Osteoblast (primary cell): ENCODE measurements around the gene BBLN. TPM values are rescaled to one million over a fixed set of nuclear protein-coding genes. Genes with fewer than 3 reads are reported as not detected.
A peak's percentile ranks its signal among the peaks of the same experiment; 100 is the strongest.

Source experiments
- DNase-seq: peaks from one replicate; pipeline ENCODE4 v3.0.0; 2011; ENCODE audit warnings: low spot score, mixed read lengths; ENCODE audit not compliant: insufficient read length; ENCODE audit errors: missing footprints
- H2AFZ ChIP-seq: 2 replicates; pipeline ENCODE4 v1.6.0; 2011; ENCODE audit warnings: mild to moderate bottlenecking, low read length
- H3K27ac ChIP-seq: 2 replicates; pipeline ENCODE4 v1.5.1; 2011; ENCODE audit warnings: mild to moderate bottlenecking, low read depth, low read length, moderate library complexity
- H3K27me3 ChIP-seq: 2 replicates; pipeline ENCODE4 v1.6.0; 2012; ENCODE audit warnings: mild to moderate bottlenecking, control low read depth, inconsistent platforms, low read length, moderate library complexity; ENCODE audit not compliant: insufficient read depth
- H3K36me3 ChIP-seq: 2 replicates; pipeline ENCODE4 v1.5.1; 2011; ENCODE audit warnings: mild to moderate bottlenecking, low read length, control low read depth, moderate library complexity; ENCODE audit not compliant: insufficient read depth
- H3K4me1 ChIP-seq: 2 replicates; pipeline ENCODE4 v1.5.1; 2011; ENCODE audit warnings: mild to moderate bottlenecking, low read length, control low read depth, moderate library complexity; ENCODE audit not compliant: insufficient read depth
- H3K4me2 ChIP-seq: 2 replicates; pipeline ENCODE4 v1.6.0; 2011; ENCODE audit warnings: mild to moderate bottlenecking, low read length; ENCODE audit not compliant: insufficient read depth
- H3K4me3 ChIP-seq: fragments of 200-600 bp; sonication (generic); 3 replicates; pipeline ENCODE4 v1.5.1; 2012; ENCODE audit warnings: mild to moderate bottlenecking, low read length, inconsistent platforms; ENCODE audit not compliant: insufficient read depth
- H3K79me2 ChIP-seq: 2 replicates; pipeline ENCODE4 v1.6.0; 2012; ENCODE audit warnings: mild to moderate bottlenecking, low read length, control low read depth, inconsistent platforms; ENCODE audit not compliant: insufficient read depth
- H3K9me3 ChIP-seq: 2 replicates; pipeline ENCODE4 v1.5.1; 2011; ENCODE audit warnings: low read depth, low read length, control low read depth
- H4K20me1 ChIP-seq: 2 replicates; pipeline ENCODE4 v1.6.0; 2012; ENCODE audit warnings: mild to moderate bottlenecking, low read length, control low read depth; ENCODE audit not compliant: insufficient read depth
- total RNA-seq: library from RNA; depleted of rRNA; stranded (reverse); fragments of >200 nt; gene quantifications from 2 replicates; pipeline ENCODE4 v1.2.3, GENCODE V29; 2012
- TF ChIP-seq, protein P1 (sequence below): IDR thresholded peaks from 2 replicates; pipeline ENCODE4 v1.5.1; 2011; ENCODE audit warnings: mild to moderate bottlenecking, low read depth, low read length, moderate library complexity; ENCODE audit errors: extremely low read depth

Gene BBLN
- total RNA-seq, 1 donor = 33.3 TPM

DNA sequence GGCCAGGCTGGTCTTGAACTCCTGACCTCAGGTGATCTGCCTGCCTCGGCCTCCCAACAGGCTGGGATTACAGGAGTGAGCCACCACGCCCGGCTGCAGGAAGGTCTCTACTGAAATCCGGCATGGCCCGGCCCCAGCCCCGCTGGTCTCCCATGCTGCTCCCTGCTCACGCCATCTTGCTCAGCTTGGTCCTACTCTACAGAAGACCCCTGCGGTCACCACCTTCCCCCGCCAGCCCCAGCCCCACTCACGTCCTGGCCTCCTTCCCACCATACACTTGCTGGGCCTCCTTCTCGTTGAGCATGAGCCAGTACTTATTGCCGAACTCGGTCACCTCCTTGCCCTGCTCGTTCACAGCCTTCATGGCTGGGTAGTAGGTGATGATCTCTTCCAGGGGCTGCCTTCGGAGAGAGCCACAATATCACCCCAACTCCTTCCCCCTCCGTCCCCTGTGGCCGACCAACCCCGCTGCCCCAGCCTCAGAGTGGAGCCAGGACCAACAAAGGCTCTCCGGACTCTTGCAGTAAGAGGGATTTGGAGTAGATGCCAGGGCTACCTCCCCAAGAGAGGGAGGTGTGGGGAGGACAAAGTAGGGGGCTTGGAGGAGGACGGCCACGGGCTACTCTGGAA lies 36.5 kb upstream of the BBLN start:
- Histone ChIP-seq H2AFZ (no peak overlapping the region), H4K20me1 (peaks cover 14% of the 10 kb centered on the region), H3K4me1 (peaks cover 14% of the 10 kb centered on the region), H3K27ac (no peak overlapping the region), H3K4me3 (no peak overlapping the region), H3K79me2 (peaks cover 27% of the 10 kb centered on the region), H3K4me2 (no peak overlapping the region), H3K9me3 (no peaks in the 10 kb centered on the region), H3K36me3 (peaks cover 13% of the 10 kb centered on the region), H3K27me3 (no peaks in the 10 kb centered on the region)
- DNase-seq = peak; percentile 51
- TF ChIP-seq, protein P1, sequence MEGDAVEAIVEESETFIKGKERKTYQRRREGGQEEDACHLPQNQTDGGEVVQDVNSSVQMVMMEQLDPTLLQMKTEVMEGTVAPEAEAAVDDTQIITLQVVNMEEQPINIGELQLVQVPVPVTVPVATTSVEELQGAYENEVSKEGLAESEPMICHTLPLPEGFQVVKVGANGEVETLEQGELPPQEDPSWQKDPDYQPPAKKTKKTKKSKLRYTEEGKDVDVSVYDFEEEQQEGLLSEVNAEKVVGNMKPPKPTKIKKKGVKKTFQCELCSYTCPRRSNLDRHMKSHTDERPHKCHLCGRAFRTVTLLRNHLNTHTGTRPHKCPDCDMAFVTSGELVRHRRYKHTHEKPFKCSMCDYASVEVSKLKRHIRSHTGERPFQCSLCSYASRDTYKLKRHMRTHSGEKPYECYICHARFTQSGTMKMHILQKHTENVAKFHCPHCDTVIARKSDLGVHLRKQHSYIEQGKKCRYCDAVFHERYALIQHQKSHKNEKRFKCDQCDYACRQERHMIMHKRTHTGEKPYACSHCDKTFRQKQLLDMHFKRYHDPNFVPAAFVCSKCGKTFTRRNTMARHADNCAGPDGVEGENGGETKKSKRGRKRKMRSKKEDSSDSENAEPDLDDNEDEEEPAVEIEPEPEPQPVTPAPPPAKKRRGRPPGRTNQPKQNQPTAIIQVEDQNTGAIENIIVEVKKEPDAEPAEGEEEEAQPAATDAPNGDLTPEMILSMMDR = no peak

DNA sequence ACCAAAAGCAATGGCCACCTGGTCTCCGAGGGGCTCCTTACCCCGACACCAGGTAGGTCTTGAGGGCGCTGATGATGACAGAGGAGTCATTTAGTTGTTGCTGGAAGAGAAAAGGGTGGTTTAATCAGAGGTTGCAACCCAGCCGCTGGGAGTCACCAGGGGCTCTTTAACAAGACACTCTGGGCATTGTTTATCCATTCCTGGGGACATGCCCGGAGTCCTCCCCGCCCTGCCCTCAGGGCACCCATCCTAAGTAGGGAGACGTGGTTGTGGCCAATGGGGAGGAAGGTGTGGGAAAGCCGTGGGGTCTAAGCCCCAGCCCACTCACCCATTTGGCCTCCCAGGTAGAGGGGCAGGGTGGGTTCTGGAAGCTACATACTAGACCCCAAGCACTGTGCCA lies 35.6 kb upstream of the BBLN start:
- Histone ChIP-seq H3K4me2 (no peak overlapping the region), H4K20me1 (peaks cover 14% of the 10 kb centered on the region), H3K36me3 (peaks cover 13% of the 10 kb centered on the region), H3K79me2 (peaks cover 27% of the 10 kb centered on the region), H3K4me1 (peaks cover 19% of the 10 kb centered on the region), H3K27ac (no peak overlapping the region), H3K4me3 (no peak overlapping the region), H2AFZ (no peak overlapping the region), H3K9me3 (no peaks in the 10 kb centered on the region), H3K27me3 (no peaks in the 10 kb centered on the region)
- no peak for DNase-seq
- TF ChIP-seq, protein P1 = no peak

DNA sequence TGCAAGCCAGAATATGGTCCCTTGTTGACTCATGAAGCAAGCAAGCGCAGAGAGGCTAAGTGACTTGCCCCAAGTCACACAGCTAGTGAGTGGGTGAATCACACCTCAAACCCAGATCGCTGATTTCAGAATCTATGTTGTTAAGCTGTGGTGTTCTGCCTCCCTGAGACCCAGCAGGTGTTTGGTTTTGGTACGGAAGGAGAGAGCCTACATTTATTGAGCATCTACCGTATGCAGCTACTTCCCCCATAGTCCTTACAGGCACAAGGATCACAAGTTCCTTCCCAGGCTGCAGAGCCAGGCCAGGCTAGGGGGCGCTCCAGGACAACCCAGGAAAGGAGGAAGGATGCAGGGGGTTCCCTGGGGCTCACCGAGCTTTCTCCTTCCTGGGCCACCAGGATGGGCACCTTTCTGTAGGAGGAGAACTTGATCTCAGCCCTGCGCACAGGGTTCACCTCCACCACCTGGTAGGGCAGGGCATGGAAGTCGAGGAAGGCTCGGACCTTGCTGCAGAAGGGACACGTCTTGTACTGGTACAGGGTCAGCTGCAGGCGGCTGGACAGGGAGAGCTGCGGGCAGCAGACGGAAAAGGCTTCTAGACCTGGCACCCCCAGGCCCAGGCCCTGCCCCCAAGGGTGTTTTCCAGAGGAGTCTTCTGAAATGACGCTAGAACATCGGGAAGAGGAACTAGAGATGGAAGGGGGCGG lies 35.0 kb upstream of the BBLN start:
- peak; percentile 87 for DNase-seq
- no peak overlapping the region for H2AFZ ChIP-seq
- peaks cover 27% of the 10 kb centered on the region for H3K79me2 ChIP-seq
- H3K4me2 ChIP-seq = peak overlapping the region; percentile 58
- H4K20me1 ChIP-seq = peaks cover 14% of the 10 kb centered on the region
- TF ChIP-seq, protein P1 = peak; percentile 61
- no peaks in the 10 kb centered on the region for H3K27me3 ChIP-seq
- no peaks in the 10 kb centered on the region for H3K9me3 ChIP-seq
- peaks cover 13% of the 10 kb centered on the region for H3K36me3 ChIP-seq
- H3K4me1 ChIP-seq = peaks cover 19% of the 10 kb centered on the region
- no peak overlapping the region for H3K27ac ChIP-seq
- no peak overlapping the region for H3K4me3 ChIP-seq

DNA sequence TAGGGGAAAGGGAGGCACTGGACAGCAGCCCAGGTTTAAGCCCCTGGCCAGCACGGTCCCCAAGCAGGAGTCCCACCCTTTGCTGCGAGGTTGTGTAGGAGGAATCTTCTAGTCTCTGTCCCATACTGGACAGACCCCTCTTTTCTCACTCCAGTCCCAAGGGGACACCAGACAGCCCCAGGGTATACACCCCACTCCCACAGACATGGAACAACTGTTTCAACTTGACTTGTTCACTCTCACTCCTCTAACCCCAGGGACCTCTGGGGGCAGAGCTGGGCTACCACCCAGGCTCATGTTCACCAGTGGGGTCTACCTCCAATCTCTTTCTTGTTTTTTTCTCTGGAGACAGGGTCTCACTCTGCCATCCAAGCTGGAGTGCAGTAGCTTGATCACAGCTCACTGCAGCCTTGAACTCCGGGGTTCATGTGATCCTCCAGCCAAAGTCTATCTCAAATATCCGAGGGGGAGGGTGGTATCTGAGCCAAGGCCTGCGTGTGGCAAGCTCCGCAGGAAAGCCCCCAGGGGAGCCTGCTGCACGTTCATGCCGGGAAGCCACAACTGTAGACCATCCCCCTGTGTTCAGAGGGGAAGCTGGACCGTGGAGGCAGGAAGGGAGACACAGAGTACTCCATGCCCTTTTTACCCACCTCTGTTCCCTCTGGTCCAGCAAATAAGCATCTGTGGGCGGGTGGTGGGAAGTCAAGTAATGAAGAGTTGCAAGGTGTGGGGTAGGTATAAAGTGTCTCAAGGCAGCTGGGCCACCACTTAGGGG lies 34.3 kb upstream of the BBLN start:
- TF ChIP-seq, protein P1 = no peak
- Histone ChIP-seq H4K20me1 (peaks cover 14% of the 10 kb centered on the region), H3K4me2 (peak overlapping the region; percentile 58), H3K4me1 (peaks cover 19% of the 10 kb centered on the region), H3K27ac (no peak overlapping the region), H3K9me3 (no peaks in the 10 kb centered on the region), H3K79me2 (peaks cover 27% of the 10 kb centered on the region), H3K36me3 (peaks cover 13% of the 10 kb centered on the region), H3K4me3 (no peak overlapping the region), H2AFZ (no peak overlapping the region), H3K27me3 (no peaks in the 10 kb centered on the region)
- peak; percentile 76 for DNase-seq
